HEK293 (cell line): ENCODE results near the gene TMEM150C.

Source experiments
- CTCF ChIP-seq: fragments of 450-650 bp; formaldehyde crosslinking; IDR thresholded peaks from 2 replicates; pipeline ENCODE4 v1.5.1; 2016; ENCODE audit warnings: missing biosample characterization, missing genetic modification characterization
- EGR2 ChIP-seq: fragments of 450-650 bp; formaldehyde crosslinking; IDR thresholded peaks from 2 replicates; pipeline ENCODE4 v1.5.1; 2016; ENCODE audit warnings: low read depth, missing biosample characterization, missing genetic modification characterization
- ELK4 ChIP-seq: IDR thresholded peaks from 2 replicates; pipeline ENCODE4 v1.6.1; 2011; ENCODE audit warnings: mild to moderate bottlenecking, low read depth, low read length, borderline replicate concordance
- KLF10 ChIP-seq: fragments of 450-650 bp; IDR thresholded peaks from 2 replicates; pipeline ENCODE4 v1.5.1; 2018; ENCODE audit warnings: missing biosample characterization, mild to moderate bottlenecking, missing genetic modification characterization
- OSR2 ChIP-seq: fragments of 450-650 bp; formaldehyde crosslinking; IDR thresholded peaks from 2 replicates; pipeline ENCODE4 v1.5.1; 2016; ENCODE audit warnings: missing biosample characterization, missing genetic modification characterization
- PRDM10 ChIP-seq: fragments of 450-650 bp; formaldehyde crosslinking; IDR thresholded peaks from 2 replicates; pipeline ENCODE4 v1.5.1; 2016; ENCODE audit warnings: missing biosample characterization, missing genetic modification characterization
- PRDM4 ChIP-seq: fragments of 450-650 bp; formaldehyde crosslinking; IDR thresholded peaks from 2 replicates; pipeline ENCODE4 v1.5.1; 2017; ENCODE audit warnings: missing biosample characterization, missing genetic modification characterization
- PRDM6 ChIP-seq: fragments of 450-650 bp; formaldehyde crosslinking; IDR thresholded peaks from 2 replicates; pipeline ENCODE4 v1.5.1; 2017; ENCODE audit warnings: missing biosample characterization, missing genetic modification characterization
- REST ChIP-seq: fragments of 450-650 bp; formaldehyde crosslinking; IDR thresholded peaks from 2 replicates; pipeline ENCODE4 v1.5.1; 2016; ENCODE audit warnings: missing biosample characterization, missing genetic modification characterization
- SP3 ChIP-seq: fragments of 450-650 bp; formaldehyde crosslinking; IDR thresholded peaks from 2 replicates; pipeline ENCODE4 v1.5.1; 2016; ENCODE audit warnings: missing biosample characterization, missing genetic modification characterization
- YY1 ChIP-seq: fragments of 450-650 bp; formaldehyde crosslinking; IDR thresholded peaks from 2 replicates; pipeline ENCODE4 v1.5.1; 2018; ENCODE audit warnings: missing biosample characterization, missing genetic modification characterization
- ZBTB44 ChIP-seq: fragments of 450-650 bp; IDR thresholded peaks from 2 replicates; pipeline ENCODE4 v1.5.1; 2018; ENCODE audit warnings: missing biosample characterization, mild to moderate bottlenecking, missing genetic modification characterization
- ZBTB48 ChIP-seq: fragments of 450-650 bp; formaldehyde crosslinking; IDR thresholded peaks from 2 replicates; pipeline ENCODE4 v1.5.1; 2016; ENCODE audit warnings: missing biosample characterization, missing genetic modification characterization
- ZNF274 ChIP-seq, 2 experiments: fragments of 200-500 bp in 1 of 2; fragments of 450-650 bp in 1 of 2; sonication (Bioruptor generic) in 1 of 2; formaldehyde crosslinking in 1 of 2; IDR thresholded peaks; 2 replicates each; pipeline versions ENCODE4 v1.5.1 to v1.6.1; 2014 to 2016; ENCODE audit warnings: borderline replicate concordance in 1 of 2, inconsistent platforms in 1 of 2, low read length in 1 of 2, missing biosample characterization in 1 of 2, missing genetic modification characterization in 1 of 2
- ZNF280C ChIP-seq: fragments of 450-650 bp; formaldehyde crosslinking; IDR thresholded peaks from 2 replicates; pipeline ENCODE4 v1.5.1; 2016; ENCODE audit warnings: missing biosample characterization, missing genetic modification characterization
- ZNF354C ChIP-seq: fragments of 450-650 bp; formaldehyde crosslinking; IDR thresholded peaks from 2 replicates; pipeline ENCODE4 v1.5.1; 2016; ENCODE audit warnings: missing biosample characterization, missing genetic modification characterization, low read depth, borderline replicate concordance
- ZNF391 ChIP-seq: fragments of 450-650 bp; formaldehyde crosslinking; IDR thresholded peaks from 2 replicates; pipeline ENCODE4 v1.5.1; 2016; ENCODE audit warnings: low read depth, missing biosample characterization, missing genetic modification characterization, borderline replicate concordance
- ZNF670 ChIP-seq: fragments of 450-650 bp; formaldehyde crosslinking; IDR thresholded peaks from 2 replicates; pipeline ENCODE4 v1.5.1; 2016; ENCODE audit warnings: missing biosample characterization, missing genetic modification characterization, low read depth
- ZSCAN16 ChIP-seq: fragments of 450-650 bp; formaldehyde crosslinking; IDR thresholded peaks from 2 replicates; pipeline ENCODE4 v1.5.1; 2016; ENCODE audit warnings: missing biosample characterization, missing genetic modification characterization

TMEM150C gene

GRCh38 chr4:82500435-82501153 is 61.2 kb downstream of the TMEM150C start (continued):
- TF ChIP-seq ZBTB44, result no peak
- TF ChIP-seq EGR2 (tag by site-specific recombination), result no peak
- no peak for TF ChIP-seq ZNF274 (IDR thresholded peaks at IDR 0.05; ENCODE audit: low read length)
- no peak for TF ChIP-seq ZNF274 (tag by site-specific recombination; IDR thresholded peaks at IDR 0.05; ENCODE audit: borderline replicate concordance)
- TF ChIP-seq PRDM4 (tag by site-specific recombination), result no peak
- no peak for TF ChIP-seq ZNF280C (tag by site-specific recombination)
- no peak for TF ChIP-seq YY1 (tag by site-specific recombination)
- no peak for TF ChIP-seq ZNF670 (tag by site-specific recombination)
- TF ChIP-seq ELK4, result no peak
- TF ChIP-seq KLF10, result no peak
- TF ChIP-seq OSR2 (tag by site-specific recombination), result peak; percentile 67
- TF ChIP-seq ZNF354C (tag by site-specific recombination), result no peak
- no peak for TF ChIP-seq SP3
- no peak for TF ChIP-seq ZBTB48 (tag by site-specific recombination)
- no peak for TF ChIP-seq ZSCAN16 (tag by site-specific recombination)
- no peak for TF ChIP-seq ZNF391 (tag by site-specific recombination)
- TF ChIP-seq REST, result no peak
- no peak for TF ChIP-seq CTCF (tag by site-specific recombination)
- no peak; the same call in 1 of the 2 replicates for TF ChIP-seq PRDM10 (tag by site-specific recombination)
- TF ChIP-seq PRDM6 (tag by site-specific recombination), result peak; percentile 66; the same call in 1 of the 2 replicates
